Stimulated activated CD8-positive, alpha-beta memory T cell treated with anti-CD3 and anti-CD28 coated beads, Interleukin-7, amount 100 ng/mL, for 24 hours (primary cell): Measurements from ENCODE around the gene OTOGL.

Source experiments
- DNase-seq: peaks from one replicate; pipeline ENCODE4 v3.0.0-alpha.2; 2020; ENCODE audit warnings: low read depth

OTOGL gene

GRCh38 chr12:80099259-80099658, at the start of gene OTOGL:
OTOGL (plus strand) TSS chr12:80099537; CDS start chr12:80209432, 109,895 bp downstream.
- DNase-seq: no peak

GRCh38 chr12:80050236-80050635, 49.1 kb upstream of the OTOGL start:
- DNase-seq: no peak

DNA sequence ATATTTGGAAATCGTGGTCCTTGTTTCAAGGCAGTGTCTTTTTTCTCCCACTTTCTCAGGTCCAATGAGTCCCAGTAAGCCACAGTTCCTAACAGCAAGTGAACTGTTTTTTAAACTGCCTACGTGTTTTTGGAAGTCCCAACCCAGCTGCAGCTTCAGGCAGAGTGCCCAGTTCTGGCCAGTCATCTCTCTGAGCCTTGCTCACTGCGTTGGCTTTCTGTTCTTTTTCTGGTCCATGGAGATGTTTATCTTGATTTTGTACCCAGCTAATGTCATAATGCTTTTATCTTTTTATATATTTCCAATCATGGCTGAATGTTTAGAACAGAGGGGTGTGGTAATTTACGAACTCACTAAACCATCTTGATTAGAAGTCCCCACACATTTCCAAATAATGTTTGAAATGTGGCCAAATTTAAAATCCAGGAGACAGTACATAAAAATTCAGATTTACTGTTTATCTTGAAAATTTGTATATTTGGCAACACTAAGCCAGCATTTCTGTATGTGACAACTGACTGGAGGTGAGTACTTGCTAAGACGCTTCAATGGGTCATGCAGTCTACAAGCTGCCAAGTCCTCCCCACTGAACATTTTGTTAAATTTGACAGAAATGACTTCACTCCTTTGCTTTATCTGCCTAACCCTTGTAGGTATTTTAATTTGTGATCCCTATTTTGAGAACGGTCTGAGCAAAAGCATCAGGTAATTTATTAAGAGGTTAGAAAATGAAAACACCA, 46.1 kb upstream of the OTOGL start:
- DNase-seq: no peak

- no peak for DNase-seq
Observed at GRCh38 chr12:80056232-80056631, 43.1 kb upstream of the OTOGL start.

DNA sequence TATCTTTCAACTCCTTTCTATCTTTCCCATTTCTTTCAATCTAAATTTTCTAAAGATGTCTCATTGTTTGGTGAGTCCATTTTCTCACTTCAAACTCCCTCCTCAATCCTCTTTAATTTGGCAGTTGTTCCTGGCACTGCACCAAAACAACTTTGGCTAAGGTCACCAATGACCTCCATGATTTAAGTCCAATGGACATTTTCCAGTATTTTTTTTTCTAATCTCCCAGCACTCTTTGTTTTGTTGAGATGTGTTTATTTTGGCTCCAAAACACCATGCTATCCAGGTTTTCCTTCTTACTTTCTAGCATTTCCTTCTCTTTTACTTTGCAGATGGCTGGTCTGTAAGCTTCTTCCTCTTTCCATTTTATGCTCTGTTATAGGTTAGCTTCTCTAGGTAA, 42.5 kb upstream of the OTOGL start:
- DNase-seq: no peak

DNA sequence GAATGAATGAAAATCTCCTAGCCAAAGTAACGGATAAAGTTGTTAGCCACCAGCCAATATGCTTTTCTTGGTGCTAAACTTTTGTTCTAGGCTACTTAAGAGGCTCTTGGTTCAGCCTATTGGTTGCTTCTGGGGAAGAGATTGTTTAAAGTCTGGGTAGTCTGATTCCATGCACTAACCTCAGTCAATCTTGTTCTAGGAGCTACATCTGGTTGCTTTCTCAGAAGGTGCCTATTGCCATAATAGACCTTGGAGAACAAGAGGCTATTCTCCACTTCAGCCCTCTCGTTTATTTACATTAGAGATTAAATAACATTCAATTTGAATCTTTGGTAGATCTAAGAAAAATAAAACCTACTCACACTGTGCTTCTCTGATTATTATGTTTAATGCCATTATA, 40.8 kb upstream of the OTOGL start:
- DNase-seq: no peak

DNA sequence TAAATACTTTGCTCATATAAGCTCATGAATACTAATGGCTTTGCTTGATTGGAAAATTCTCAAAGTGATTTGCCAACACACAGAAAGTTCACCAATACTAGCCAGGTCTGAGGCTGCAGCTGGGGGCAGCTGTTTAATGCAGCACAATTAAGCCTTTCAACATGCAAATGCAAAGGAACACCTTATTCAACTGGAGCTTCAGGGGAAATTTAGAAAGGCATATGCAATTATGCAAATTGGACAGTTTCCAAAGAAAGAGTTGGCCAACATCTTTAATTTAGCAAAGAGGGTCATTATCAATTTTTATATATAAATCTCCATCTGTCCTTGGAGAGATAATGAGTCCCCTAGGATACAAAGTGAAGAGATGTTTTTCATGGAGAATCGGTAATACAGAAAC, 40.2 kb upstream of the OTOGL start:
- DNase-seq: no peak

DNA sequence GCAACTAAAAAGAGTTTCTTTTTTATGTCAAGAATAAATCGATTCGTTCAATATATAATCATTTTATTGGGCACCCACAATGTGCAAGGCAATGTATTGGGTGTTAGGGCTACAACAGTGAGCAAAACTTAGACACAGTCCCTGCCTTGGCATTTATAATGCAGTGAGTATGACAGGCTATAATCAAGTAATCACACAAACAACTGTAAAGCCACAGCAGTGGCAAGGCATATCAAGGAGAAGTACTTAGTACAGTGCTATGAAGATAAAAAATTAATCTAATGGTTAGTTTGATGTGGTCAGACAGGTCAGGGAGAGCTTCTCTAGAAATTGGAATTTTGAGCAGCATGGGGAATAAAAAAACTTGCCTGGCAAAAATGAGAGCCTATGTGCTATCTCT, 39.5 kb upstream of the OTOGL start:
- no peak for DNase-seq

DNA sequence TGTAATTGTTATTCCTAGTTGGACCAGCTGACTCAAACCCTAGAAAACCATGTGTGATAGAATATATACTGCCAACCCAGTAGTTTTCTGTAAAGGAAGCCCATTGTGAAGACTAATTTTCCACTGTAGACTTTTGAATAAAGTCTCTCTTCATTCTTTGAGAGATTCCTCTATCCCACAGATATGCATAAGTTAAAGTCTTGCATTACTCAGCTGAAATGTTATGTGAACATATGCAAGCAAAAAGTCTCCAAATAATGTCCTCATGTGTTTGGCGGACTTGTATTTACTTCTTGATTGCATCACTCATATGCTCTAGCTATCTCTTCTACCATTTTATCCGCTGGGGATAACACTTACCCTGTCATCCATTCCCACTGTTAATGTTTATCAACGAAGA, 35.1 kb upstream of the OTOGL start:
- DNase-seq: no peak

DNA sequence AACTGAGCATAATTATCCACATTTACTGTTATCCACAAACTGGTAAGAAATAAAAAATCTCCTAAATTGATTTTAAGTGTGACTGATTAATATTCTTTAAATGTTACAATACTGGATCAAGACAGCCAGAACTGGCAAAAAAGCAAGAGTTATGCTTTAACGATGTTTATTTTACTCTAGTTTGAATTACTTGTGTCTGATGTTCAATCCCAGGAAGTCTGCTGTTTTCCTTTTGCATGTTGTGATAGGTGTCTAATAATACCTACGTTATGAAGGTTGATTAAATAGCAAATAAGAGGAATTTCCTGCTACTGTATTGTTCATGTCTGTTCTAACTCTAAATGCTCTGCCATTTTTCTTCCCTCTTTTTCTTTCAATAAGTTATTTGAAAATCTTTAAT, 34.4 kb upstream of the OTOGL start:
- DNase-seq: no peak

- DNase-seq: no peak
Observed at GRCh38 chr12:80068173-80068572, 31.2 kb upstream of the OTOGL start.

GRCh38 chr12:80083892-80084614, 15.3 kb upstream of the OTOGL start:
- peak; percentile 0 for DNase-seq

DNA sequence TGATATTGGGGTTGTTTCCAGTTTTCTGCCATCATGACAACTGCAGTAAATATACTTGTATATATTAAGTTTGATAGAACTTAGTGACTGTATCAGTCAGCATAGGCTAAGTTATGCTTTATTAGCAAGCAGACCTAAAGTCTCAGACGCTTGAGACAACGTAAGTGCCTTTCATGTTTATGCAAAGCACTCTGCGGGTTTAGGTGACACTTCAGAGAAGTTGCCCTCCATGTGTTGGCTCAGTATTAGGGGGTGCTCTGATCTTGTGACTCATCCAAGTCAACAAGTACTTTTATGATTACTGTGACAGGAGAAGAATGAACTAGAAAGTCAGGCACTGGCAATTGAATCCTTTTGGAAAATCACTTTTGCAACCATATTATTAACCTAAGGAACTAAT, 13.3 kb upstream of the OTOGL start:
- no peak for DNase-seq

DNA sequence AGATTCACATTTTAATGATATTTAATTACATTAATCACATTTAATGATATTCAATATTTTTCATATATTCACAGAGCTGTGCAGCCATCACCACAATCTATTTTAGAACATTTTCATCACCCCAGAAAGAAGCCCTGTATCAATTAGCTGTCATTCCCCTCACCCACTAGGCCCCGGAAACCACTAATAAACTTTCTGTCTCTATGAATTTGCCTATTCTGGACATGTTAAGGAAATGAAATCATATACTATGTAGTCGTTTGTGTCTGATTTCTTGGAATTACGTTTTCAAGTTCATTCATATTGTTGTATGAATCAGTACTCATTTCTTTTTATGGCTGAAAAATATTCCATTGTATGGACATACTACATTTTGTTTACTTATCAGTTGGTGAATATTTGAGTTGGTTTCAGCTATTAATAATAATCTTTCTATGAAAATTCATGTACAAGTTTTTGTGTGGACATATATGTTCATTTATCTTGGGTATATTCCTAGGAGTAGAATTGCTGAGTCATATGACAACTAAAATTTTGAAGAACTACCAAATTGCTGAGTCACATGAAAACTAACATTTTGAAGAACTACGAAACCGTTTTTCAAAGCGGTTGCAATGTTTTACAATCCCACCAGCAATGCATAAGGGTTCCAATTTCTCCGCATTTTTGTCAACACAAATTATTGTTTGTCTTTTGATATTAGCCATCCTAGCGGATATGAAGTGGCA, 11.7 kb upstream of the OTOGL start:
- DNase-seq: no peak

GRCh38 chr12:80100591-80100990, 1.3 kb downstream of the OTOGL start:
- no peak for DNase-seq

DNA sequence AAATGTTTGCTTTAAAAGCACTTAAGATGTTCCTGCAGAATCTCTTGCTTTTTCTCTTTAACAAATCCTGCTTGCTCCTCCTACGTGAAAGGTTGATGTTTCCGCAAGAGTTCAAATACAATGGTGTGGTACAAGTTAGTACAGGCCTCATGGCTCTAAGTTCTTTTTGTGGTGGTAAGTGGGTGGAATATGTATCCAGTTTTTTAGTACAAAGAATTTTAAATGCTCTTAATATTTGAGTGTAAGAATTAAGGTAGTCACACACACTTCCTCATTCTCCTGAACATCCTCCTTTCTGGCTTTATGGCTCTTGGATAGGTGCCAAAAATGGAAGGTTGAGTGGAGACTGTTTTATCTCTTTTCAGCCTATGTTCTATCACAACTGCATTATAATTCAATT, 1.8 kb downstream of the OTOGL start:
- no peak for DNase-seq

- no peak for DNase-seq
Observed at GRCh38 chr12:80107221-80107620, 7.9 kb downstream of the OTOGL start.

DNA sequence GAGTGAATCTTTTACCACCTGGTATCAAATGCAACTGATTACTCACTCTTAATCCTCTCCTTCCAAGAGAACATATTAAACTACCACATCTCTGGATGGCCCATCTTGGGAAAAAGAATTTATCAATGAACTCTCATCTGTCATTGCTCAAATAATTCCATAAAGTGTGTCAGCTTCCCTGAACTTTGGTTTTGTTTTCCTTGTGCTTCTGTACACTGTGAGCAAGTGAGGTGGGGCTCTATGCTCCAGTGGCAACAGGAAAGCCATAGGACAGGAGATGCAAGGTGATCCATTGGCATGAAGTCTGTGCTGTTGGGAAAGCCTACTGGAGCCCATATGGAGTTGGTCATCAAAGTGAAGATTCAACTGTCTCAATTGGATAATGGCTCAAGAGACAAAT, 17.4 kb downstream of the OTOGL start:
- DNase-seq: no peak

- no peak for DNase-seq
Observed at GRCh38 chr12:80118565-80119324, 19.4 kb downstream of the OTOGL start.

DNA sequence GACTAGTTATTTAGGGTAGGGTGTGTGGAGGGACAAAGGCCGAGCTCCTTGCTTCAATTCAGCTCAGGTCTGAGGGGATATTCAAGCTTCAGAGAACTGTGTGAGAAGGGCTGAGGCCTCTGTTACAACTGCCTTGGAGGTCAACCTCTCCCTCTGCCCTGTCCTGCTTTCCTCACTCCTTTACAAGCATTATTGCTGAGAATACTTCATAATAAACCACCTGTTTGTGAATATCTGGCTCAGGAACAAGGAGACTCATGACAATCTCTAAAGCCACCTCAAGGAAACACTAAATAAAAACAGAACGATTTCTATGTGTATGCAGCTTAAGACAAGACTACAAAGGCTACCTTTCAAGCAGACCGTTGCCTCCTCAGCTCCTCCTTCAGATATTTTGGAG, 21.7 kb downstream of the OTOGL start:
- no peak for DNase-seq

- DNase-seq: no peak
Observed at GRCh38 chr12:80121661-80122060, 22.3 kb downstream of the OTOGL start.

DNA sequence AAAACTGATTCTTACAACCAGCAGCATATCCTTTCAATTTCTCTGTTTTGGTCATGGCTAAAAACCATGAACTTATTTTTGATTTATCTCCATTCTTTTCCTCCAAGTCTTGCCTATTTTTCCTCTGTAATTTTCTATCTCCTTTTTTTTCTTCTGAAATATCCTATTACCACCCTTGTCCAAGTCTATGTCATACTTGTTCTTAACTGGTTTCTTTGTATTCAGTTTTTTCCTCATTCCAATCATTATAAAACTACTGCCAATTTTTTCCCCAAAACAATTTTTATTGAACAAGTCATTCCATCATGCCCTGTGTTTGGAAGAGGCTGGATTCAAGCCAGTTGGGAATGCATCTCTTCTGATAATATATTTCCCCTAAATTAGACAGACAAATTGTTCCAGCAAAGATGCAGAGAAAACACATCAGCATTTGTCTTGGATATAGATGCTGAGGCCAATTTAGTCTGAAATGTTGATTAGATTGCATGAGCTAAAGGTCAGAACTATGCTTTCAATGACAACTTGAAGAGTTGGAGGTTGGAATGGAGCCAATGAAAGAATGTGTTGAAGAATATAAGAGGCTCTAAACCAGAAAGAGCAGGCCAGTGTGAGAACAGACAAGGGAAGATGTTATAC, 30.7 kb downstream of the OTOGL start:
- no peak for DNase-seq
